SU-DHL-6 (cell line): Measurements from ENCODE around the gene NGF.

ENCODE experiments used
- EZH2phosphoT487 ChIP-seq: fragments of 200-600 bp; sonication (generic), shearing (Covaris generic); conservative IDR thresholded peaks from 2 replicates; pipeline ENCODE4 v1.6.1; 2018; ENCODE audit warnings: mild to moderate bottlenecking, antibody characterized with exemption, low read length, moderate library complexity, mixed read lengths
- TF ChIP-seq, protein P1 (sequence below): fragments of 200-600 bp; sonication (generic); IDR thresholded peaks from one replicate; pipeline ENCODE4 v1.5.1; 2017; ENCODE audit warnings: antibody characterized with exemption, mild to moderate bottlenecking, low read length, moderate library complexity; ENCODE audit not compliant: insufficient read depth, poor library complexity, severe bottlenecking

DNA sequence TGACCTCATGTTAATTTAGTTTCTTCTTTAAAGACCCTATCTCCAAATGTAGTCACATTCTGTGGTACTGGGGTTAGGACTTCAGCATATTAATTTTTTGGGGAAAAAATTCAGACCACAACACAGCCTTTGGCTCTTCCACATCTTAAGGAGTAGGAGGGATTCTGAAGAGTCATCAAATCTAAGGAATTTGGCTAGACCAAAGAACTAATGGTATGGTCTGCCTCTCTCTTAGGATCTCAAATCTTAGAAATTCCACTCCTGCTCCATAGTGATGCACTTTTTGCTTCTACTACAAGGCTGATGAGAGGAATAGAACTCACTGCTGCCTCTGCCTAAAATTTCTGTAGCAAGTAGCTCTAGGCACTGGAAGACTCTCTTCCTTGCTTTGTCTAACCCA, 80.5 kb downstream of the NGF start:
- TF ChIP-seq, protein P1, sequence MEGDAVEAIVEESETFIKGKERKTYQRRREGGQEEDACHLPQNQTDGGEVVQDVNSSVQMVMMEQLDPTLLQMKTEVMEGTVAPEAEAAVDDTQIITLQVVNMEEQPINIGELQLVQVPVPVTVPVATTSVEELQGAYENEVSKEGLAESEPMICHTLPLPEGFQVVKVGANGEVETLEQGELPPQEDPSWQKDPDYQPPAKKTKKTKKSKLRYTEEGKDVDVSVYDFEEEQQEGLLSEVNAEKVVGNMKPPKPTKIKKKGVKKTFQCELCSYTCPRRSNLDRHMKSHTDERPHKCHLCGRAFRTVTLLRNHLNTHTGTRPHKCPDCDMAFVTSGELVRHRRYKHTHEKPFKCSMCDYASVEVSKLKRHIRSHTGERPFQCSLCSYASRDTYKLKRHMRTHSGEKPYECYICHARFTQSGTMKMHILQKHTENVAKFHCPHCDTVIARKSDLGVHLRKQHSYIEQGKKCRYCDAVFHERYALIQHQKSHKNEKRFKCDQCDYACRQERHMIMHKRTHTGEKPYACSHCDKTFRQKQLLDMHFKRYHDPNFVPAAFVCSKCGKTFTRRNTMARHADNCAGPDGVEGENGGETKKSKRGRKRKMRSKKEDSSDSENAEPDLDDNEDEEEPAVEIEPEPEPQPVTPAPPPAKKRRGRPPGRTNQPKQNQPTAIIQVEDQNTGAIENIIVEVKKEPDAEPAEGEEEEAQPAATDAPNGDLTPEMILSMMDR = no peak
- no peak for TF ChIP-seq EZH2phosphoT487
